AG20443 (cell line): ENCODE measurements around the gene HDAC7.

Source experiments
- DNase-seq: peaks from one replicate; pipeline ENCODE4 v3.0.0; 2012; ENCODE audit warnings: low spot score, mixed read lengths

Gene HDAC7

GRCh38 chr12:47746073-47746472 is 73.6 kb downstream of the HDAC7 start:
- no peak for DNase-seq

DNA sequence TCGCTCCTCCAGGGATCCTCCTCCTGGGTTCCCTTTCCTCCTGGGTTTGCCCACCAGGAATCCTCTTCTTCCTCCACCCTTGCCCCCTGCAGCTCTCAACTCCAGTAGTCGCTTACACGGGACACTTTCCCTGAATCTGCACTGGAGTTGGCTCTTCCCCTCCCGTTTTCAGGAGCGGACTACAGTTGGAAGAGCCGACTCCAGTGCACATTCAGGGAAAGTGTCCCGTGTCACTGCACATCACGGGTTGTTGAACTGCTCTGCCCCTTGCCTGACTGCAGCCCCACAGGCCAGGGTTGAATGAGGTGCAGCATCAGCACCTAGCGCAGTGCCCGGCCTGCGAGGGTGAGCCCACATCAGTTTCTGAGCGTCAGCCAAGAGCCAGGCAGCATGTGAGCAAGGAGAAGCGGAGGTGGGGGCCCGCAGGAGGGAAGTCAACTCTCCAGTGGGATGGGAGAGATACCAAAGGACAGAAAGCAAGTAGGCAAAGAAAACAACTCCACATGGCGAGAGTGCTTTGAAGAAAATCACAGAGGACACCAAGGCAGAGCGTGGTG is 74.1 kb downstream of the HDAC7 start:
- DNase-seq: no peak

- DNase-seq: no peak
Observed at GRCh38 chr12:47744778-47745436, 74.8 kb downstream of the HDAC7 start.

DNA sequence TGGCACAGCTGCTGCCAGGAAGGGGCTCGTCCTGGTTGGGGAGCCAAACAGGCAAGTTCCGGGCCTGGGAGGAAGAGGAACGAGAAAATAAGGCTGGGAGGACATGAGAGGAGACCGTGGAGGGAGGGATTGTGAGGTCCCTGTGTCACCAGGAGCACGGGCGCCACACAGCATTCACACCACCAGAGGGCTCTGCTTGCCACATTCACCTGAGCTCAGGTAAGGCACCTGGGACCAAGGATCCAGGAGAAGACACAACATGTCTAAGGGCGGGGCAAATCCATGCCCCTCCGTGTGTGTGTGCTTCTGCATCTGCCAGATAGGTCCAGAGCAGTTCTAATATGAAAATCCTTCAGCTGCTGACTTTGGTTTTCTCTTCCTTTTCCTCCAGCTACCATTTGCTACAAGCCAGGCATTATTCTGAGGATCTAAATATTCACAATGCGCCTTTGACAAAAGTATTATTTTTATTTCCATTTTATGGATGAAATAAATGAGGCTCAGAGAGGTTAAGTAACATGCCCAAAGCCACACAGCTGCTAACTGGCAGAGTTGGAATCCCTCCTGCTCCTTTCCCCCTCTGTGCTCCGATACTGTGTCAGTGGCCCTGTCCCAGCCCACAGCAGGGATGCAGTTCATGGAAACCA is 75.6 kb downstream of the HDAC7 start:
- no peak for DNase-seq

GRCh38 chr12:47743311-47743860 is 76.3 kb downstream of the HDAC7 start:
- no peak for DNase-seq

GRCh38 chr12:47742253-47742825 is 77.4 kb downstream of the HDAC7 start:
- peak; percentile 58 for DNase-seq

- no peak for DNase-seq
Observed at GRCh38 chr12:47741340-47741703, 78.4 kb downstream of the HDAC7 start.

GRCh38 chr12:47740606-47741339 is 78.9 kb downstream of the HDAC7 start:
- DNase-seq: no peak

GRCh38 chr12:47739979-47740378 is 79.7 kb downstream of the HDAC7 start:
- DNase-seq: peak; percentile 57

GRCh38 chr12:47739297-47739696 is 80.4 kb downstream of the HDAC7 start:
- no peak for DNase-seq

GRCh38 chr12:47737936-47738594 is 81.6 kb downstream of the HDAC7 start:
- DNase-seq: no peak

DNA sequence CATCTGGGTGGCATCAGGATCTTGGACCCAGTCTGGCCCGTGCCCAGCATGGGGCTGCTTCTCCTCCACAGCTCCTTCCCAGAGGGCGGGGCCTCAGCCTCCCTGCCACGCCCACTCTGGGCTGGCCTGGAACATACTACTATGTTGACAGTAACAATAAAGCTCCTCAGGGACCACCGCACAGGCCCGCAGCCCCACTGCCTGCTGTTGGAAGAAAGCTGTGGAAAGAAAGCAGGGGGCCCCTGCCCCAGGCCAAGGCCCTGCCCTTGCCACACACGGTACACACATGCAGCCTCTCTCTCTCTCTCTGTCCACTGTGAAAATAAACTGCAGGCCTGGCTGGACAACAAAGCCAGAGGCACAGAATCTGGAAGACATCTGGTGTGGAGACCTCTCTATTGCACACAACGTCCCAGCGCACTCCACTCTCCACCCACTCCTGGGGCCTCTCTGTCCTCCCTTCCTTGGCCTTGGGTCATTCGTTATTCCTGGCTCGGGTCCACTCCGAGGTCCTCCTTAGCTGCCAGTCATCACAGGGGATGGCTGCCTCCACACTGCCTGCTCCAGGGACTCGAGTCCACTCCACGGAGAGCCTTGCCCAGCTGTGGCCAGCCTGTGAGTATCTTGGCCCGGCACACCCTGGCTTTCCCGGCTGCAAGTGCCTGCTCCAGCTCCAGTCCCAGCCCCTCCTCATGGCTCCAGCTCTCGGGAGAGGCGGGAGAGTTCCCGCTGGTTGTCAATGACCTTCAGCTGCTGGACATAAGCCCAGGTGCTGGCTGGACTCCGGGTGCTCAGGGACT is 82.6 kb downstream of the HDAC7 start:
- peak; percentile 89 for DNase-seq

DNA sequence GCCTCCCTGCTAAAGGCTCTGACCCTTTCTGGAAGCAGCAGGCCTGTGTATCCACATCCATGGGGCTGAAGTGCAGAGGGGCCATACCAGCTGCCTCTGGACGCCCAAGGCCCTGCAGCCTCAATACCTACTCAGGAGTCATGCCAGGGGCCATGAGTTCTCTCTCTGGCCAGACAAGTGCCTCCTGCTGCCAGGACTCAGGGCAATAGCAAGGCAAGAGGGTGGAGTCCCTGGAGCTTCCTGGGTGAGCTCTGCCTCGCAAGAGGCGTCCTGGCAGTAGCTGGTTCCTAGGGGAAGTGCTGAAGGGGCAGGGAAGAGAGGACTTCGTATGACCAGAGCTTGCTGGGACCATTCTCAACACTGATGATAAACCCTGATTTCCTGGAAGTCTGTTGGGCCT is 83.5 kb downstream of the HDAC7 start:
- DNase-seq: no peak

DNA sequence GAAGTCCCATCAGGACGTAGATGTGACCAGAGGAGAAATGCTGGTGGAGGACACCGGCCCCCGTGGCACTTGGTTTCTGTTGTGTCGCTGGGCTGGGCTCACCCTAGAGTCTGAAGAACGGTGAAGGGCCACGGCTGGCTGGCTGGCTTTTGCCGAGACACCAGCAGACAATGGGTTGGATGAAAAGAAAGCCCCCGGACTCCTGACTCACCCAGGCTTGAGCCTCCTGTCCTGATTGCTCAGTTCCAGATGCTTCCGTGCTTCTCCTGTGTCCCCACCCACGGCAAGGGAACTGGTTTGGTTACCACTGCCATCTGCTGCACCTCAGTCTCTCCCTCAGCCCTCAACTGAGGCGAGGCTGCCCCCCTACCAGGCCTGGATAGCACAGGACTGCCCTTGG is 84.1 kb downstream of the HDAC7 start:
- no peak for DNase-seq

DNA sequence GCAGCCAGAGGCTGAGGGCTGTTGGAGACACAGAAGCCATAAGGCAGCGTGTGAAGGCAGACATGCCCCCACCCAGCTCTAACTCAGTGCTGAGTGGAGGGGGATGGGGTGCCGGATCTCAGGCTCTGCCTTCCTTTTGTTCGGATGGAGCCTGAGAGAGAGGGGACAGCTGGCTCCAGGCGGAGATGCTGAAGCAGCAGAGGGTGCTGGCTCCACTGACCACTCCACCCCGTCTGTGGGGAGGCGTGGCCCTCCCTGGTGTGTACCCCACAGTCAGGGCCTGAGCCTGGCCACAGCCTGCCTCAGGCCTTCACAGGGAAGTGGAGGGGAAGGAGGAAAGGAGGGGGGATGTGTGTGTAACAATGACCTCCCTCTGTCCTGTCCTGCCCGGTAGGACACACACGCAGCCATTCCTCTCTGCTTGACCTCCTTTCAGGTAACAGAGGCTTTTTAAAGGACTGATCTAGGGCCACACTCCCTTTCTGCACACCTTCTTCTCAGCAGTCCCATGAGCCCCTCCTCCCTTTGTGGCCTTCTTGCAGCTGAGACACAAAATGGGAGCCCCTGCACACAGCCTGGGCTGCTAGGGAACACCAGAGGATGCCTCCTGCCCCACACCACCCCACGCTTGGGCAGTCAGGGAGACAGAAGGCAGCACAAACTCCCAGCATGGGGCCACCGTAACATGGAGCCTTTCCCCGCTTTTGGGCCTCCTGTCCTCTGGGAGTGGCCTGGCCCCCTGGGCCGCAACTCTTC is 84.8 kb downstream of the HDAC7 start:
- no peak for DNase-seq

DNA sequence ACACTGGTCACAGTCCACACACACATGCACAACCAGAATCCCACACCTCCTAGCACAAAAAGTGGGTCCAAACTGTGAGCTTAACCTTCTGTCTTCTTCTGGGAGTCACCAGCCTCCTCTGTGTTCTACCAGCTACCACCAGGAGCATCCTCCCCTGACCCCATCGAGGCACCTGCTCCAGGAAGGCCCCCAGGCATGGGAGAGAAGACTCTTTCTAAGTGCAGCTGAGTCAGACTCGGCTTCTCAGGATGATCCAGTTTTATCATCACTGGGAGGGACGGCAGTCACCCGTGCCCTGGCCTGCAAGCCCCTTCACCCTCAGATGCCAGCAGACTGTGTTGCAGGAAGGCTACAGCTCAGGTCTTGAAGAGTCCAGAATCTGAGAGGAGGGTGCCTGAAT is 86.6 kb downstream of the HDAC7 start:
- no peak for DNase-seq
